ENCODE data around the gene ZSCAN16.
"Not testable (repeated sequence)": the region's sequence is repeated elsewhere in the genome, so short reads cannot be mapped to it uniquely, and the experiment has no call there.

Gene ZSCAN16

DNA sequence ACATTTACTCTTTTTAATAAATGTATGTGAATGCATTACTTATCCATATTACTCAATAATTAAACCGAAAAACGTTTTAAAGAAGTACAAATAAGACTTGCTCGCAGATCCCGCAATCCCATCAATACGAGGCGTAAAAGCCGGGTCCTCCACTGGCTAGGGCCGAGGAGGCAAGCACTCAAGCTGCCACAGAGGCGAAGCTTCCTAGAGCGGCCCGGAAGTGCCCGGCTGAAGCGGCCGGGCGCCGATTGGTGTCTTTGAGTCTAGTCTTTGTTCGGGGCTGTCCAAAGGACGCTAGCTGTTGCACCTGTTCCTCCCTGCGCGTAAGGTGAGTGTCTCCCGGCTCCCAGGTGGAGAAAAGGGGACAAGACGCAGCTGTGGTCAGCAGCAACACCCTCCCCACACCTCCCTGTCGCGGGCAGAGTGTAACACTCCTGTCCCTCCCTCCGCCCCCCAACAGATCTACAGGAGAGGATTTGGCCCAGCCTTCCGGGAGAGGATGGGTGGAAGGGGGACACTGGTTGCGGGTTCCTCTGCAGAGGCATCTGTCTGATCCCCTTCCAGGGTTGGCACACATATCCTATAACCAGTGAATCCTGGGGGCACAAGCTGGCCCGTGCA, at the start of gene ZSCAN16:
ZSCAN16 (plus strand) TSS at position 260 of the 621 bp plus-strand sequence. CDS start 835 bp downstream, outside the sequence.
- peak; percentile 86 for DNase-seq (ENCODE audit: low spot score)

DNA sequence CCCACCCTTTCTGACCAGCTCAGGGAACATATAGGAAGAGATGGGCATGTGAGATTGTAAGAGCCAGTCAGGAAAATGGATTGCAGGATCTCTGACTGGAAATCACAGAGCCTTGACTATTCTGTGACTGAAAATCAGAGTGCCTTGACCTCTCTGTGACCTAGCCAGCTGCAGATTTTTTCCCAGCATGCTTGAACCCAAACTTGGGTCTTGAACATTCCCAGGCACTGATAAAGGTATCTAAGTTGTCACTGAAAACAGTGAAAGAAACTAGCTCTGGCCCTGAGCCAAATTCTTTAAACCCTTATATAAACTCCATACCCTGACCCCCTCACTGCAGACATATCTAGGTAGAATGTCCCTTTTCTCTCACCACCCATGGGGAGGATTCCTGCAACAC, 46.4 kb upstream of the ZSCAN16 start:
- DNase-seq (ENCODE audit: low spot score) = no peak

DNA sequence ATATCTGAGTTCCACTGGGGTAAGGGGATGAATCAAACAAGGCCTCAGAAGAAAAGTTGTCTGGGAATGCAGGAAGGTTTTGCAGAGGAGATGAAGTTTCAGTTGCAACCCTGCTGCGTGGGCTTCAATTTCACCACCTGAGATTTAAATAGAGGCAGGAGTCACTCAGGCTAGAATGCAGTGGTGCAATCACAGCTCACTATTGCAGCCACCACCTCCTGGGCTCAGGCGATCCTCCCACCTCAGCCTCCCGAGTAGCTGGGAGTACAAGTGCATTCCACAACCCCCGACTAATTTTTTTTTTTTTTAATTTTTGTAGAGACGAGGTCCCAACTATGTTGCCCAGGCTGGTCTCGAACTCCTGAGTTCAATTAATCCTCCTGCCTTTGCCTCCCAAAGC, 45.6 kb upstream of the ZSCAN16 start:
- DNase-seq (ENCODE audit: low spot score) = no peak

DNA sequence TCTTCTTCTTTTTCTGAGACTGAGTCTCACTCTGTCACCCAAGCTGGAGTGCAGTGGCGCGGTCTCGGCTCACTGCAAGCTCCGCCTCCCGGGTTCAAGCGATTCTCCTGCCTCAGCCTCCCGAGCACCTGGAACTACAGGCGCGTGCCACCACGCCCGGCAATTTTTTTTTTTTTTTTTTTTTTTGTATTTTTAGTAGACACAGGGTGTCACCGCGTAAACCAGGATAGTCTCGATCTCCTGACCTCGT, 44.1 kb upstream of the ZSCAN16 start, which contains the start of gene ZNF165:
ZNF165 (plus strand) TSS at position 188 of the 250 bp plus-strand sequence. CDS start 4,913 bp downstream, outside the sequence.
- DNase-seq (ENCODE audit: low spot score) = not testable (repeated sequence)

DNA sequence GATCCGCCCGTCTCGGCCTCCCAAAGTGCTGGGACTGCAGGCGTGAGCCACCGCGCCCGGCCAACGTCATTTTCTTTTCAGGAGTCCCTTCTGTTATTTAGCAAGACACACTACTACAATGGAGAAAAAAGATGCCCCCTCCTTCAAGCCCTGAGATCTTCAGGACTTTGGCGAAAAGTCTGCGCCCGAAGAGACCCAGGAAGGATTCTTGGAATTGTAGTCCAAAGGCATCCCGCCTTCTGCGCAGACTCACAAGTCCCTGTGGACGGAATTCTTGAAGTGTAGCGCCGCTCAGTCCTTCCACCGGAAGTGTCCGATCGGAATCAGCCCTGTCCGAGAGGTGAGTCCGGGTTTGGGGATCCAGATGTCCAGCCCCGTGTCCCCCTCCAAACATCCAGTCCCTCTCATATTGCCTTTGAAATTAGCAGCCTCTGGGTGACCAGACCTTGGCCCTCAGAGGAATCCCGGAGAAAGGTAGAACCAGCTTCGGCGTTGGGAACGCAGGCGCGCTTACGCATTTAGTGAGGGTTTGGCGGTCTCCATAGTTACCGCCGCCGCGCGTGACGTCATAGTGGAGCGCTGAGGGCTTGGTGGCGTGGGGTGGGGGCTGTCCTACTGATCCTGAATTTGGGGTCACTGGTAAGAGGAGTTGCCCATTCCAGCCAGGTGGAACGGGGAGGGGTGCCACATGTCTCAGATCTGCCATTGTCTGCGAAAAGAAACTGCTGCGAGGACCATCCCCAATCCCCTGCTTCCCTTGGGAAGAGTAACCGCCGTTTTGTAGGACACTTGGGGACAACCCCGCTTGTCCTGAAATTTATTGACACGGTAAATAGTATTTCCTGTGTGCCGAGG, 43.6 kb upstream of the ZSCAN16 start:
- DNase-seq (ENCODE audit: low spot score) = peak; percentile 93

DNA sequence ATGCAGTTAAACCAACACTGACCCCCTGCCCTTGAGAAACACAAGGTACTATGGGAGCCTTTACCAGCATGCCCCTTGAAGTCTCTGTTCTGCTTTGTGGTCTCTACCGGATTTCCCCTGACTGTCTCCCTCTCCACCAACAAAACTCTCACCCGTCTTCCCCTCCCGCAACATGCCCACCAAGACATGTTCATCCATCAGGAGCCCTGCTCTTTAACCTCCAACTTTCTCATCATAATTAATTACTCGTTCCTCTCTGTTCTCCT, 43.0 kb upstream of the ZSCAN16 start:
- DNase-seq (ENCODE audit: low spot score) = peak; percentile 13

DNA sequence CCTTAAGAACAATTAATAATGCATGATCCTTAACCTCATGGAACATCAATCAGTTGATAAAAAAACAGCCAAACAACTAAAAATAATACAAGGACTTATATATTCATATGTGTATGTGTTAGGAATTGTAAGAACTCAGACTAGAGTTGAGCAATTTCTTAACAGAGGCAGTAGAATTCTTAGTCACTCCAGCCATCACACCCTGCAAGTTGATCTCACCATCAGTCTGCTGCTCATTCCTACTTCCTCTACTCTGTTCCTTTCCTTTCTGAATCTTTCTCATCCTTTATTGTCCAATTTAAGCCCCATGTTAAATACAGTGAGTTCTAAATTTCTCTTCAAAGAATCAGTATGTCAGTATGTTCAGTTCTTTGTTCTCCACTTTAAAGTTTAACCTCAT, 41.5 kb upstream of the ZSCAN16 start:
- DNase-seq (ENCODE audit: low spot score) = no peak

DNA sequence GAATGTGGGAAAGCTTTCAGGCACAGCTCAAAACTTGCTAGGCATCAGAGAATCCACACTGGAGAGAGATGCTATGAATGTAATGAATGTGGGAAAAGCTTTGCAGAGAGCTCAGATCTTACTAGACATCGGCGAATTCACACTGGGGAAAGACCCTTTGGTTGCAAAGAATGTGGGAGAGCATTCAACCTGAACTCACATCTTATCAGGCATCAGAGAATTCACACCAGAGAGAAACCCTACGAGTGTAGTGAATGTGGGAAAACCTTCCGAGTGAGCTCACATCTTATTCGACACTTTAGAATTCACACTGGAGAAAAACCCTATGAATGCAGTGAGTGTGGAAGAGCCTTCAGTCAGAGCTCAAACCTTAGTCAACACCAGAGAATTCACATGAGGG, 35.4 kb upstream of the ZSCAN16 start:
- no peak for DNase-seq (ENCODE audit: low spot score)

DNA sequence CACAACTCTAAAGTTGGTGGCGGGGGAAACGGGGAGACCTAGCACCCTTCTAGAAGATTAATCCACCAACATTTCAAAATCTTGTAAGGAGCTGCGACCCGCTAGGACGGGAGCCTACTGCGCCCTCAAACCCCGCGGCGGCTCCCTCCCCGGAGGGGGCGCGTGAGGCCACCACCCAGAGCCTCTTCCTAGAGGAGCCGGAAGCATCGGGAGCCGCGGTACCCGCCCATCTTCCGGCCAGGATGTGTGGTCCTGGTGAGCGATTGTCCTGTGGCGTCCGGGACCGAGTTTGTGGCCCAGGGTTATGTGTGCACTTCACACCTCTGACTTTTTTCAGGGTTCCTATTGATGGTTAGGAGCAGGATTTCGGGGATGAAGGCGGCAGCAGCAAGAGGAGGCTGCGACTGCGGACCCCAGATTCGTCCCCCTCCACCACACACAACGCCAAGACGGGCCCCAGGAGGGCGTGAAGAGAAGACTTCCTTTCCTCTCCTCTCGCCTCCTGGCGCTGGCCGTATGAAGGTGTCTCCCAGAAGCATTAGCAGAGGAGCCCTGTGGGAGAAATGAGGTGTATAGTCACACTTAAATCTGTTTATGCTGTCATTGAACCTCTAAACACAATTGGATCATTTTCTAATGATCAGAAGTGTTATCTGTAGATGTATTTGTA, 33.4 kb upstream of the ZSCAN16 start:
- DNase-seq (ENCODE audit: low spot score) = peak; percentile 13

DNA sequence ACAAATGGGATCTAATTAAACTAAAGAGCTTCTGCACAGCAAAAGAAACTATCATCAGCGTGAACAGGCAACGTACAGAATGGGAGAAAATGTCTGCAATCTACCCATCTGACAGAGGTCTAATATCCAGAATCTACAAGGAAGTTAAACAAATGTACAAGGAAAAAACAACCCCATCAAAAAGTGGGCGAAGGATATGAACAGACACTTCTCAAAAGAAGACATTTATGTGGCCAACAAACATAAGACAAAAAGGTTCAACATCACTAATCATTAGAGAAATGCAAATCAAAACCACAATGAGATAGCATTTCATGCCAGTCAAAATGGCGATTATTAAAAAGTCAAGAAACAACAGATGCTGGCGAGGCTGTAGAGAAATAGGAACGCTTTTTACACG, 22.2 kb upstream of the ZSCAN16 start:
- DNase-seq (ENCODE audit: low spot score) = not testable (repeated sequence)

DNA sequence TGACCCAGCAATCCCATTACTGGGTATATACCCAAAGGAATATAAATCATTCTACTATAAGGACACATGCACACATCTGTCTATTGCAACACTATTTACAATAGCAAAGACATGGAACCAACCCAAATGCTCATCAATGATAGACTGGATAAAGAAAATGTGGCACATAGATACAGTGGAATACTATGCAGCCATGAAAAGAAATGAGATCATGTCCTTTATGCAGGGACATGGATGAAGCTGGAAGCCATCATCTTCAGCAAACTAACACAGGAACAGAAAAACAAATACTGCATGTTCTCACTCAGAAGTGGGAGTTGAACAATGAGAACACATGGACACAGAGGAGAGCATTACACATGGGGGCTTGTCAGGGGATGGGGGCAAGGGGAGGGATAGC, 21.7 kb upstream of the ZSCAN16 start:
- not testable (repeated sequence) for DNase-seq (ENCODE audit: low spot score)

DNA sequence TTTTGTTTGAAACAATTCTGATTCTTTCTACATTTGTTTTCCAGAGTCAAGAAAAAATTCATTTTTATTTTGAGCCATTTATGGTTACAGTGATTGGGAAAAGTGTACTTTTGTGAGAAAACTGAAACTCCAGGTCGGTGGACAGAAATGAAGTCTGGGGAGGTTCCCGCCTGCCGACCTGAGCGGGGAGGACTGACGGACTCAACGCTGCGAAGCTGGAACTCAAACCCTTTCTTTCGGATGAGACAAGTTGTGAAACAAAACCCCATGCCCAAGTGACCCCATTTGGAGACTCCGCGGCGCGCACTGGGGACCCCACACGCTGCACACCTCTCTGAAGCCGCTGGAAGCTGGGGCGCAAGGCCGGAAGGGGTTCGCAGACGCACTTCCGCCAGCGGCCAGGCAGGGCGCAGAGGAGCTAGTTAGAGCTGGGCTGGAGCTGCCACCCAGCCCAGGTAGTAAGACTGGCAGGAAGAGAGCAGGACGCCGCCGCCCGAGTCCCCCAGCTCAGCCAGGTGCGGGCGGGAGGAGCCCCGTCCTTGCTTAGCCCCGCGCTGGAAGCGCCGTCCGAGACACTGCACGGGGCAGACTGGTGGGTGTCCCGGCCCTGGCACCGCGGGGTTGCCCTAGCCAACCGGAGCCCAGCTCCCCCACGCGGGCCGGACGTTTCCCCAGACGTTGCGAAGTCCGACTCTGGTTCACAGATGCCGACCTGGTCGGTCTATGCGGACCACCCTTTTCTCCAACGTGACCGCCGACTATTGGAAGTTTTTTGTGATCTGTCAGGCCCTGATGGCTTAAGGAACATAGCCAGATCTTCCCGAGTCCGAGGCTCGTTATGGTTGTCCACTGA, 19.8 kb upstream of the ZSCAN16 start:
- peak; percentile 90 for DNase-seq (ENCODE audit: low spot score)

DNA sequence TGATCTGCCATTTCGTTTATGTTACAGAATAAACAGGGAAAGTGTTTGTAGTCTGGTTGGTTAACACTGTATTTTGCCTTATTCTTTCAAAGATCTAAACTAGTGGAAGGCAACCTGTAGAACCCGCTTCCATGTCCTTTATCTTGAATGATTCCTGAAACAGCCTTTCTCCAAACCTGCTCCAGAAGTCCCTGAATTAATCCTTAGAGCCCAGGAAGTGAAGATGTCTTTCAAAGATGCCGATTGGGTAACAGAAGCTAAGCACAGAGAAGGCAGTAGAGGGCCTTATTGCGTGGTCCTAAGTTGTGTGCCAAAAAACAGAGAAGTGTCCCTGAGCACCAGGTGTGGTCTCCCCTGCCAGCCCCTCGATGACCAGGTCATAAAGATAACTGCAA, 19.2 kb upstream of the ZSCAN16 start:
- peak; percentile 45 for DNase-seq (ENCODE audit: low spot score)

DNA sequence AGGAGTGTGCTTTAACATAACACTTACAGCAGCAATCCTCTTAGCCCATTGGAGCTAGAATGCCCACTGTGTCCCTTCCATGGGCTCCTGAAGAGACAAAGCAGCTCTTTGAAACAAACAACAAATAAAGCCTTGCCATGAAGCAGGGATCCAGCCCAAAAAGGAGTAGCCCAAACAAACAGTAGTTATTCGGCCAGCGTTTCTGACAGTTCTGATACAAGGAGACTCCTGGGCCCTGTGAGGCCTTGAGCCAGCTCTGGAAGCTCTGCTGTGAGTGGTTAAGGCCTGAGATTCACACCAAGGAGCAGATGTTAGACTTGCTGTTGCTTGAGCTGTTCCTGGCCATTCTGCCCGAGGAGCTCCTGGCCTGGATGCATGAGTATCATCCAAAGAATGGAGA, 16.9 kb upstream of the ZSCAN16 start:
- DNase-seq (ENCODE audit: low spot score) = no peak

DNA sequence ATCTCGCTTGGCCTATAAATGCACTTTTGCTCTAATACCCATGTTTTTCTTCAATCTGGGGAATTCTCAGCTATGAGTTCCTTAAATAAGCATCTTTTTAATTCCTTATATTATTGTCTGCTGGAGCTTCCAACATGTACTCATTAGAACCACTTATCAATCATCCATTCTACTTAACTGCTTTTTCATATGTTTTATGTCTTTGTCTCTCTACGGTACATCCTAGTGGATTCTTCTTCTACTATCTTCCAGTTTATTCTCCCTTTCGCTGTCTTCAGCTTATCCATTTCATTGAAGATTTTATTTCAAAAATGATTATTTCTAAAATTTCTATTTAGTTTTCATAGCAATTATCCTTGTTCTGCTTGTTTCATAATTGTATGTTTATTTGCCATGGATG, 12.4 kb upstream of the ZSCAN16 start:
- no peak for DNase-seq (ENCODE audit: low spot score)

DNA sequence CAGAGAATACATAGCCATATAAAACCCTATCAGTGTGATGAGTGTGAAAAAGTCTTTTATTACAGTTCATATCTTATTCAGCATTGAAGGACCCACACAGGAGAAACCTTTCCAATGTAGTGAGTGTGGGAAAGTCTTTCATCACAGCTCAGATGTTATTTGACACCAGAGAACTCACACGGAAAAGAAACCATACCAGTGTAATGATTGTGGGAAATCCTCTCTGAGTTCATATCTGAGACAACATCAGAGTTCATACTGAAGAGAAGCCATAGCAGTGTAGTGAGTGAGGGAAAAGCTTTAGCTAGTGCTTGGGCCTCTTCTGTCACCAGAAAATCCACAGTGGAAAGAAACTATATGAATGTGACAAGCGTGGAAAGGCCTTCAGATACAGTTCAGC, 8.6 kb upstream of the ZSCAN16 start:
- DNase-seq (ENCODE audit: low spot score) = no peak

DNA sequence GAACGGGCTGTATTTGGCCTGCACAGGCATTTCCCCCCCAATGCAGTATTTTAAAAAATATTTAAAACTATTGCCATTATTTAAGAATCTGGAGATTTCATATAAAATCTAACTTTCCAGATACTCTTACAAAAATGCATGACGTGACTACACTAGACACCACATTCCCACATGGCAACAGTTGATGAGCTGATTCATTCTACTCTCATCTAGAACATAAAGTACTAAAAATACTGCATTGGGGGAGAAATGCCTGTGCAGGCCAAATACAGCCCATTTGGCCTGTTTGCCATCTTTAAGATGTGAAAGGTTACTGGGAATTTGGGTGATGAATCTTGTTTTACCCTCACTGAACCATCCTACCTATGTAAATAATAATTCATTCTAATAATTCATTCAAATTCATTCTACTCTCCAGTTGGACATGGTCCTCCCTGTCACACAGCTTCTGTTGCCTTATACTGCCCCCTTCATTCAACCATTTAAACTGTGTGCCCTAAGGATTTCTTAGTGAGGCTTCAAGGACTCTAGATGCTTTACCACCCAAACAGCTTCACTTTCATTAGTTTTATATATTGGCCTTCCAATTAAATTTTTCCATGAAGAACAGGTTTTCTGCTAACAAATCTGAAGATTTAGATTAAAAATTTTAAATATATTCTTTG, 6.9 kb upstream of the ZSCAN16 start:
- no peak for DNase-seq (ENCODE audit: low spot score)

DNA sequence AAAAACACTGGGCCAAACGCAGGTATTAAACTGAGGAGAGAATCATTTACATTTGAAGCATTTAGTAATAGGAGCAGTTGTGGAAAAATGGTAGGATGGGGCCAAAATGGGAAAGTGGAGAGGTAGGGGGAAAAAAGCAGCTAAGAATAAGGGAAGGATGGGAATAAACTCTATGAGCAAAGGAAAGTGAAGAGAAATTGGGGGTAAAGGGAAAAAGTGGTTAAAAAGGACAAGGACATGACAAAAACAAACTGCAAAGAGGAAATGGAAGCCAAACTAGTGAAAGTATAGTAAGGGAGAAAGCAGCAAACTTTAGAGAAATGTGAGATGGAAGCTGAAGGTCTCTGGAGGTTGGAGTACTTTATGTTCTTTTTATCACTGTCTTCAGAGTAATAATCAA, 6.2 kb upstream of the ZSCAN16 start:
- no peak for DNase-seq (ENCODE audit: low spot score)

DNA sequence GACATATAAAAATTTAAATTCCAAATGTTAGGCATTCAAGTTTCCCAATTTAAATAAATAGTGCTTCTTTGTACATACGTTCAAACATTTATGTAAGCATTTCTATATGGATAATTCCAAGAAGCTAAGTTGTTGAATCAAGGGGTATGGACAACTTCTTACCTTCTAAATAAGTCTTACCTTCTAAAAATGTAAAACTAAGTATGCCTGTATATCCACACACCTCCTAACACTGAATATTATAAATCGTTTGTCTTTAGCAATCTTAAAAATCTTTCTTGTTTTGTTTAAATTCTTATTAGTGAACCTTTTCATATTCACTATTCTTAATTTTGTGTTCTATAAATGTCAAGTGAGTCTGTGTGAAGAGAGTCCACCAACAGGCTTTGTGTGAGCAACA, 2.5 kb upstream of the ZSCAN16 start:
- no peak for DNase-seq (ENCODE audit: low spot score)

DNA sequence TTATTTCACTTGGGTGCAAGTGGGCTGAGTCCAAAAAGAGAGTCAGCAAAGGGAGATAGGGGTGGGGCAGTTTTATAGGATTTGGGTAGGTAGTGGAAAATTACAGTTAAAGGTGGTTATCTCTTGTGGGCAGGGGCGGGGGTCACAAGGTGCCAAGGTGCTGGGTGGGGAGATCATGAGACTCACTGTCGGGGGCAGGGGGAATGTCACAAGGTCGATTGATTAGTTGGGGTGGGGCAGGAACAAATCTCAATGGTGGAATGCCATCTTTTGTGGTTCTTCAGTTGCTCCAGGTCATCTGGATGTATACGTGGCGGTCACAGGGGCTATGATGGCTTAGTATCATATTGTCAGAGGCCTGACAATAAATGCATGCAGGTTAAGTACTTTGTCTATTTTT, 2.1 kb upstream of the ZSCAN16 start:
- not testable (repeated sequence) for DNase-seq (ENCODE audit: low spot score)

DNA sequence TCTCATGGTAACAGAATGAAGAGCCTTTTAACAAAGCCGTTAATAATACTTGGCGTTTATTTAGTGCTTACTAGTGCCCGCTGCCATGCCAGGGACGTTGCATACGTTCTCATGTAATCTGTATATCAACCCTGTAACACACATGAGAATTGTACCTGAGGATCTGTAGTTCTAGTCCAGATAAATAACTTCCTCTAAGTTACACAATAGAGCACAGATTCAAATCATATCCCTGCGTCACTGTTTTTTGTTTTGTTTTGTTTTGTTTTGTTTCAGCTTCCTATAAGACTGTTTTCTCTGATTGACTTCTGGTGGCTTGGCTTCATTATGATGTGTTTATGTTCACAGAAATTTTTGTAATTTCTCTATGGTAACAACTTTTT, 553 bp downstream of the ZSCAN16 start:
- no peak for DNase-seq (ENCODE audit: low spot score)

DNA sequence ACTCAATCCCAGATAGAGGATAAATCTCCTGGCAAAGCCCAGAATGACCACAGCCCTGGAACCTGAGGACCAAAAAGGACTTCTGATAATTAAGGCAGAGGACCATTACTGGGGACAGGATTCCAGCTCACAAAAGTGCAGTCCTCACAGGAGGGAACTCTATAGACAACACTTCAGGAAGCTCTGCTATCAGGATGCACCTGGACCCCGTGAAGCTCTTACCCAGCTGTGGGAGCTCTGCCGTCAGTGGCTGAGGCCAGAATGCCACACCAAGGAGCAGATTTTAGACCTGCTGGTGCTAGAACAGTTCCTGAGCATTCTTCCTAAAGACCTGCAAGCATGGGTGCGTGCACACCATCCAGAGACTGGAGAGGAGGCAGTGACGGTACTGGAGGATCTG, 992 bp downstream of the ZSCAN16 start:
- DNase-seq (ENCODE audit: low spot score) = no peak

All from AG08396 (cell line).